ENCODE data around the gene ELF4. TPM values are rescaled to one million over a fixed set of nuclear protein-coding genes. Genes with fewer than 3 reads are reported as not detected.

Gene ELF4
- total RNA-seq, 1 donor from 2014 or later = 31.2 TPM

DNA sequence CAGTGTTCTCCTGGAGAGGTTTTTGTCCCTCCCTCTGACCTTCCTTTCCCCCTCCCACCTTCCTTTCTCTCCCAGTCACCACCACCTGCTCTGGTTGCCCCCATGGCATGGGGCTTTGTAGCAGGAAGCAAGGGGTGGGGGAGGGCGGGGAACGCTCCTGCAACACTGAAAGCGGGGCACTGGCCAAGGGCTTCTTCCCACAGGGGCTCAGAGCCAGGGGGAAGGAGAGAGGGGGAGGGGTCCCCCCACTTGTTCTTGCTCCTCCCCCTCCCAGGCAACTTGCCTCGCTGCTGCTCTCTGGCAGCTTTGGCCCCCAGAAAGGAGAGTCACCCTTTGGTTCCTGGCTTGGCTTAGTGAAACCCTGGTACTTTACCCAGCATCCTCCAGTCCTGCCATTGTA is 79.5 kb downstream of the ELF4 start:
- Histone ChIP-seq H4K20me1 (ENCODE audit: insufficient read depth, low read length) (no peaks in the 10 kb centered on the region), H3K4me1 (ENCODE audit: insufficient read depth, low read length) (no peaks in the 10 kb centered on the region), H3K9me3 (ENCODE audit: insufficient read depth, low read depth, low read length) (no peaks in the 10 kb centered on the region), H3K4me2 (ENCODE audit: low read length) (no peak overlapping the region), H2AFZ (ENCODE audit: low read depth, low read length) (no peak overlapping the region), H3K79me2 (ENCODE audit: insufficient read depth, low read length) (no peaks in the 10 kb centered on the region), H3K4me3 (ENCODE audit: insufficient read depth, low read depth, low read length) (no peak overlapping the region), H3K9ac (ENCODE audit: low read length) (no peak overlapping the region), H3K27ac (ENCODE audit: low read depth, low read length) (no peak overlapping the region), H3K27me3 (ENCODE audit: insufficient read depth, low read length) (no peaks in the 10 kb centered on the region), H3K36me3 (ENCODE audit: insufficient read depth, low read length) (no peaks in the 10 kb centered on the region)
- DNase-seq (ENCODE audit: low read depth) (no peak), FAIRE-seq (no peak)
- Mint-ChIP-seq H3K9me3 (ENCODE audit: unreplicated experiment) (no peaks in the 10 kb centered on the region), H3K4me1 (ENCODE audit: low read depth, unreplicated experiment) (no peaks in the 10 kb centered on the region), H3K27ac (ENCODE audit: unreplicated experiment) (no peak overlapping the region), H3K36me3 (ENCODE audit: low read depth, unreplicated experiment) (peaks cover 15% of the 10 kb centered on the region), H3K27me3 (ENCODE audit: low read depth, unreplicated experiment) (no peaks in the 10 kb centered on the region), H3K4me3 (ENCODE audit: unreplicated experiment) (no peak overlapping the region)
- no peak for TF ChIP-seq EZH2 (IDR thresholded peaks at IDR 0.05; ENCODE audit: insufficient read depth, low read length)
- TF ChIP-seq, protein P1, sequence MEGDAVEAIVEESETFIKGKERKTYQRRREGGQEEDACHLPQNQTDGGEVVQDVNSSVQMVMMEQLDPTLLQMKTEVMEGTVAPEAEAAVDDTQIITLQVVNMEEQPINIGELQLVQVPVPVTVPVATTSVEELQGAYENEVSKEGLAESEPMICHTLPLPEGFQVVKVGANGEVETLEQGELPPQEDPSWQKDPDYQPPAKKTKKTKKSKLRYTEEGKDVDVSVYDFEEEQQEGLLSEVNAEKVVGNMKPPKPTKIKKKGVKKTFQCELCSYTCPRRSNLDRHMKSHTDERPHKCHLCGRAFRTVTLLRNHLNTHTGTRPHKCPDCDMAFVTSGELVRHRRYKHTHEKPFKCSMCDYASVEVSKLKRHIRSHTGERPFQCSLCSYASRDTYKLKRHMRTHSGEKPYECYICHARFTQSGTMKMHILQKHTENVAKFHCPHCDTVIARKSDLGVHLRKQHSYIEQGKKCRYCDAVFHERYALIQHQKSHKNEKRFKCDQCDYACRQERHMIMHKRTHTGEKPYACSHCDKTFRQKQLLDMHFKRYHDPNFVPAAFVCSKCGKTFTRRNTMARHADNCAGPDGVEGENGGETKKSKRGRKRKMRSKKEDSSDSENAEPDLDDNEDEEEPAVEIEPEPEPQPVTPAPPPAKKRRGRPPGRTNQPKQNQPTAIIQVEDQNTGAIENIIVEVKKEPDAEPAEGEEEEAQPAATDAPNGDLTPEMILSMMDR (IDR thresholded peaks at IDR 0.05; ENCODE audit: insufficient read depth, low read depth, low read length) = no peak

DNA sequence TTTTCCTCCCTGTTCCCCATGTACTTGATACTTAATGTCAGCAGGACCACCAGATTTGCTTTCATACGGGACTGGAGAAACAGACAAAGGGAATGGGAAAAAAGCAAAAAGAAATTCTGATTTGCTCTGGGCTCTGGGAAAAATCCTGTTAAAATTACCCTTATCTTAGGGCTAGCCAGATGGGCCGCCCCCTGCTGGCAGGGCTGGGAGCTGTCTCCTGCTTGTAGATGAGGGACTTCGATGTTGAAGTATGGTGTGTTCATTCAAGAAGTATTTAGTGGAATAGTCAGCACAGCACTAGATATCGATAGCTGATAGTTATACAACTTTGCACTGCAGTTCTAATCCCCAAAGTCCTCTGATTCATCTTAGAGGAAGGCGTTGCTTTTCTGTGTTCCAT is 82.1 kb downstream of the ELF4 start:
- peak; percentile 95 for FAIRE-seq
- no peaks in the 10 kb centered on the region for H3K36me3 ChIP-seq (ENCODE audit: insufficient read depth, low read length)
- H2AFZ ChIP-seq (ENCODE audit: low read depth, low read length) = no peak overlapping the region
- no peaks in the 10 kb centered on the region for H4K20me1 ChIP-seq (ENCODE audit: insufficient read depth, low read length)
- no peaks in the 10 kb centered on the region for H3K9me3 ChIP-seq (ENCODE audit: insufficient read depth, low read depth, low read length)
- Mint-ChIP-seq H3K27ac (ENCODE audit: unreplicated experiment) (no peak overlapping the region), H3K36me3 (ENCODE audit: low read depth, unreplicated experiment) (peaks cover 15% of the 10 kb centered on the region), H3K27me3 (ENCODE audit: low read depth, unreplicated experiment) (no peaks in the 10 kb centered on the region), H3K4me1 (ENCODE audit: low read depth, unreplicated experiment) (no peaks in the 10 kb centered on the region), H3K4me3 (ENCODE audit: unreplicated experiment) (no peak overlapping the region), H3K9me3 (ENCODE audit: unreplicated experiment) (no peaks in the 10 kb centered on the region)
- no peak for TF ChIP-seq EZH2 (IDR thresholded peaks at IDR 0.05; ENCODE audit: insufficient read depth, low read length)
- TF ChIP-seq, protein P1 (IDR thresholded peaks at IDR 0.05; ENCODE audit: insufficient read depth, low read depth, low read length) = peak; percentile 48
- H3K9ac ChIP-seq (ENCODE audit: low read length) = no peak overlapping the region
- no peak overlapping the region for H3K4me2 ChIP-seq (ENCODE audit: low read length)
- H3K27ac ChIP-seq (ENCODE audit: low read depth, low read length) = no peak overlapping the region
- no peaks in the 10 kb centered on the region for H3K79me2 ChIP-seq (ENCODE audit: insufficient read depth, low read length)
- no peak for DNase-seq (ENCODE audit: low read depth)
- H3K4me1 ChIP-seq (ENCODE audit: insufficient read depth, low read length) = no peaks in the 10 kb centered on the region
- H3K4me3 ChIP-seq (ENCODE audit: insufficient read depth, low read depth, low read length) = no peak overlapping the region
- no peaks in the 10 kb centered on the region for H3K27me3 ChIP-seq (ENCODE audit: insufficient read depth, low read length)

DNA sequence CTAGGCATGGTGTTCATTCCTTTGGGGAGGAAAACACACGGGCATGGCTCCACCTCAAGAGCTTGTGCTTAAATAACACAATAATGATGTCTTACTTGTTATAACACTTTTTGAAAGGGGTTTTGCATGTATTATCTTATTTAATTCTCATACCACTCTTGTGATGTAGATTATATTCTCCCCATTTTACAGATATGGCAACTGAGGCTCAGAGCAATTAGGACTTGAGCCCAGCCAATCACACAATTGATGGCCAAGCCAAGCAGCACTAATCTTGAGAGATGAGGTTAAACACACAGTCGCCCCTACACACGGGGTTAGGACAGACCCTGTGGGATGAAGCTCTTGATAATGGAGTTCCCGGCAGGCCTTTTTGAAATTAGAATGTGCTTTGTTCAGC is 82.7 kb downstream of the ELF4 start:
- FAIRE-seq = peak; percentile 72
- TF ChIP-seq EZH2 (IDR thresholded peaks at IDR 0.05; ENCODE audit: insufficient read depth, low read length) = no peak
- TF ChIP-seq, protein P1 (IDR thresholded peaks at IDR 0.05; ENCODE audit: insufficient read depth, low read depth, low read length) = no peak
- Histone ChIP-seq H3K9ac (ENCODE audit: low read length) (no peak overlapping the region), H3K4me2 (ENCODE audit: low read length) (no peak overlapping the region), H3K27me3 (ENCODE audit: insufficient read depth, low read length) (no peaks in the 10 kb centered on the region), H3K4me3 (ENCODE audit: insufficient read depth, low read depth, low read length) (no peak overlapping the region), H3K79me2 (ENCODE audit: insufficient read depth, low read length) (no peaks in the 10 kb centered on the region), H3K27ac (ENCODE audit: low read depth, low read length) (no peak overlapping the region), H3K9me3 (ENCODE audit: insufficient read depth, low read depth, low read length) (no peaks in the 10 kb centered on the region), H3K36me3 (ENCODE audit: insufficient read depth, low read length) (no peaks in the 10 kb centered on the region), H3K4me1 (ENCODE audit: insufficient read depth, low read length) (no peaks in the 10 kb centered on the region), H4K20me1 (ENCODE audit: insufficient read depth, low read length) (no peaks in the 10 kb centered on the region), H2AFZ (ENCODE audit: low read depth, low read length) (no peak overlapping the region)
- H3K9me3 Mint-ChIP-seq (ENCODE audit: unreplicated experiment) = no peaks in the 10 kb centered on the region
- no peak overlapping the region for H3K4me3 Mint-ChIP-seq (ENCODE audit: unreplicated experiment)
- H3K4me1 Mint-ChIP-seq (ENCODE audit: low read depth, unreplicated experiment) = no peaks in the 10 kb centered on the region
- H3K27ac Mint-ChIP-seq (ENCODE audit: unreplicated experiment) = no peak overlapping the region
- no peak for DNase-seq (ENCODE audit: low read depth)
- peaks cover 15% of the 10 kb centered on the region for H3K36me3 Mint-ChIP-seq (ENCODE audit: low read depth, unreplicated experiment)
- no peaks in the 10 kb centered on the region for H3K27me3 Mint-ChIP-seq (ENCODE audit: low read depth, unreplicated experiment)
